Activated B cell treated with CpG ODN at 0.5 μM for 24 hours (primary cell): Measurements from ENCODE around the gene HNRNPLL. TPM values are rescaled to one million over a fixed set of nuclear protein-coding genes. Genes with fewer than 3 reads are reported as not detected.

ENCODE experiments used
- ATAC-seq: fragments of 200-7000 bp; cut with Tn5 transposase; one replicate; pipeline ENCODE4 v1.10.0; 2021; ENCODE audit warnings: low read depth, mild to moderate bottlenecking, moderate library complexity
- CTCF ChIA-PET: fragments of 350-600 bp; sonication (Branson Sonifier 250); formaldehyde crosslinking; loops from one replicate; lab custom pipeline; 2021; ENCODE audit warnings: antibody characterized with exemption; lab: Charles Lee
- POLR2A ChIA-PET: fragments of 350-600 bp; sonication (Branson Sonifier 250); formaldehyde crosslinking; loops from one replicate; lab custom pipeline; 2021; ENCODE audit warnings: antibody characterized with exemption; lab: Charles Lee
- DNase-seq: peaks from one replicate; pipeline ENCODE4 v3.0.0; 2022
- H3K27ac Mint-ChIP-seq: one replicate; pipeline ENCODE4 v1.8.0; 2020; ENCODE audit warnings: mixed read lengths
- H3K27me3 Mint-ChIP-seq: one replicate; pipeline ENCODE4 v1.8.0; 2021; ENCODE audit warnings: mixed read lengths
- H3K36me3 Mint-ChIP-seq: one replicate; pipeline ENCODE4 v1.8.0; 2021; ENCODE audit warnings: low read depth, mixed read lengths
- H3K4me1 Mint-ChIP-seq: one replicate; pipeline ENCODE4 v1.8.0; 2021; ENCODE audit warnings: mixed read lengths
- H3K4me3 Mint-ChIP-seq: one replicate; pipeline ENCODE4 v1.8.0; 2020; ENCODE audit warnings: mild to moderate bottlenecking, mixed read lengths
- H3K9me3 Mint-ChIP-seq: one replicate; pipeline ENCODE4 v1.8.0; 2020; ENCODE audit warnings: mixed read lengths
- intact Hi-C: fragments of 100-400 bp; cut with micrococcal nuclease; formaldehyde crosslinking; loops from one replicate; pipeline ENCODE4 v1.15.1; 2024
- total RNA-seq: library from RNA; stranded (reverse); gene quantifications from 2 replicates; pipeline ENCODE4 v1.2.3, GENCODE V29; 2022
- TF ChIP-seq, protein P1 (sequence below): fragments of 200-600 bp; IDR thresholded peaks from one replicate; pipeline ENCODE4 v1.8.0; 2022; ENCODE audit warnings: antibody characterized with exemption, mild to moderate bottlenecking

Gene HNRNPLL
- total RNA-seq, 1 donor from 2014 or later, result 8.8 TPM

GRCh38 chr2:38596229-38596628, 6.5 kb downstream of the HNRNPLL start:
- POLR2A ChIA-PET, result no interaction called here
- H3K36me3 Mint-ChIP-seq, result no peaks in the 10 kb centered on the region
- ATAC-seq (no peak), DNase-seq (no peak)
- CTCF ChIA-PET, result interaction anchor here (2.1 kb wide), 1 partner anchor 14 kb away, joined by 5 read pairs; no protein-coding TSS in a partner anchor
- H3K4me1 Mint-ChIP-seq, result no peaks in the 10 kb centered on the region
- peaks cover 26% of the 10 kb centered on the region for H3K27me3 Mint-ChIP-seq
- intact Hi-C loops, result no loop called here
- H3K4me3 Mint-ChIP-seq, result no peak overlapping the region
- TF ChIP-seq, protein P1, sequence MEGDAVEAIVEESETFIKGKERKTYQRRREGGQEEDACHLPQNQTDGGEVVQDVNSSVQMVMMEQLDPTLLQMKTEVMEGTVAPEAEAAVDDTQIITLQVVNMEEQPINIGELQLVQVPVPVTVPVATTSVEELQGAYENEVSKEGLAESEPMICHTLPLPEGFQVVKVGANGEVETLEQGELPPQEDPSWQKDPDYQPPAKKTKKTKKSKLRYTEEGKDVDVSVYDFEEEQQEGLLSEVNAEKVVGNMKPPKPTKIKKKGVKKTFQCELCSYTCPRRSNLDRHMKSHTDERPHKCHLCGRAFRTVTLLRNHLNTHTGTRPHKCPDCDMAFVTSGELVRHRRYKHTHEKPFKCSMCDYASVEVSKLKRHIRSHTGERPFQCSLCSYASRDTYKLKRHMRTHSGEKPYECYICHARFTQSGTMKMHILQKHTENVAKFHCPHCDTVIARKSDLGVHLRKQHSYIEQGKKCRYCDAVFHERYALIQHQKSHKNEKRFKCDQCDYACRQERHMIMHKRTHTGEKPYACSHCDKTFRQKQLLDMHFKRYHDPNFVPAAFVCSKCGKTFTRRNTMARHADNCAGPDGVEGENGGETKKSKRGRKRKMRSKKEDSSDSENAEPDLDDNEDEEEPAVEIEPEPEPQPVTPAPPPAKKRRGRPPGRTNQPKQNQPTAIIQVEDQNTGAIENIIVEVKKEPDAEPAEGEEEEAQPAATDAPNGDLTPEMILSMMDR, result no peak
- no peaks in the 10 kb centered on the region for H3K9me3 Mint-ChIP-seq
- no peak overlapping the region for H3K27ac Mint-ChIP-seq

DNA sequence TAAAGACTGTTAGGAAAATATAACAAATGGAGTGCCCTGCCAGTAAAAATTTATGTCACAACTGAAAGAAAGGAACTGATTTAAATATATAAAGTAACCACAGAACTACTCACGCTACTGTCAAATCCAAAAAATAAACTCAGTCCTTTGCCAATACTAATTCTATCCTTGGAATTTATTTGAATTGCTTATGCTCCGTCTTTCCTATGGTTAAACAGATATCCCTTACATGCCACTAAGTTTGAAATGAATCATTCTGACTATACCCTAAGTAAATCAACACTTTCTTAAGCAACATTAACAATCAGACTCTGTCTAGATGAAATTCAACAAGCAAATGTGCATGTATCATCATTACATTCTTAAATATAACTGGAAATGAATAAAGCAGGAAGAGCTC, 9.8 kb downstream of the HNRNPLL start:
- intact Hi-C loops, result no loop called here
- ChIA-PET POLR2A (no interaction called here), CTCF (no interaction called here)
- Mint-ChIP-seq H3K4me1 (no peaks in the 10 kb centered on the region), H3K36me3 (no peaks in the 10 kb centered on the region), H3K27me3 (peaks cover 28% of the 10 kb centered on the region), H3K4me3 (no peak overlapping the region), H3K27ac (no peak overlapping the region), H3K9me3 (no peaks in the 10 kb centered on the region)
- DNase-seq (no peak), ATAC-seq (no peak)
- TF ChIP-seq, protein P1, result no peak

GRCh38 chr2:38591152-38591551, 11.6 kb downstream of the HNRNPLL start:
- TF ChIP-seq, protein P1, result no peak
- H3K4me1 Mint-ChIP-seq, result no peaks in the 10 kb centered on the region
- DNase-seq (no peak), ATAC-seq (no peak)
- CTCF ChIA-PET, result interaction anchor here (1.2 kb wide), 1 partner anchor 12 kb away, joined by 4 read pairs; no protein-coding TSS in a partner anchor
- H3K4me3 Mint-ChIP-seq, result no peak overlapping the region
- POLR2A ChIA-PET, result no interaction called here
- intact Hi-C loops, result loop anchor here (2.0 kb wide), 1 partner anchor 54 kb away; no protein-coding TSS in a partner anchor
- H3K27ac Mint-ChIP-seq, result no peak overlapping the region
- no peaks in the 10 kb centered on the region for H3K36me3 Mint-ChIP-seq
- no peaks in the 10 kb centered on the region for H3K9me3 Mint-ChIP-seq
- H3K27me3 Mint-ChIP-seq, result peaks cover 27% of the 10 kb centered on the region

GRCh38 chr2:38590053-38590452, 12.7 kb downstream of the HNRNPLL start:
- POLR2A ChIA-PET, result interaction anchor here (0.7 kb wide), 1 partner anchor 75 kb away, joined by 3 read pairs; no protein-coding TSS in a partner anchor
- no peak overlapping the region for H3K4me3 Mint-ChIP-seq
- CTCF ChIA-PET, result interaction anchor here (0.7 to 1.2 kb wide), 2 partner anchors 9 to 13 kb away, joined by 3 to 4 read pairs; no protein-coding TSS in a partner anchor
- TF ChIP-seq, protein P1, result no peak
- H3K27me3 Mint-ChIP-seq, result peaks cover 27% of the 10 kb centered on the region
- ATAC-seq, result no peak
- H3K36me3 Mint-ChIP-seq, result peaks cover 1% of the 10 kb centered on the region
- intact Hi-C loops, result loop anchor here (2.0 kb wide), 1 partner anchor 53 kb away; no protein-coding TSS in a partner anchor
- H3K27ac Mint-ChIP-seq, result no peak overlapping the region
- H3K9me3 Mint-ChIP-seq, result no peaks in the 10 kb centered on the region
- DNase-seq, result no peak
- no peaks in the 10 kb centered on the region for H3K4me1 Mint-ChIP-seq

DNA sequence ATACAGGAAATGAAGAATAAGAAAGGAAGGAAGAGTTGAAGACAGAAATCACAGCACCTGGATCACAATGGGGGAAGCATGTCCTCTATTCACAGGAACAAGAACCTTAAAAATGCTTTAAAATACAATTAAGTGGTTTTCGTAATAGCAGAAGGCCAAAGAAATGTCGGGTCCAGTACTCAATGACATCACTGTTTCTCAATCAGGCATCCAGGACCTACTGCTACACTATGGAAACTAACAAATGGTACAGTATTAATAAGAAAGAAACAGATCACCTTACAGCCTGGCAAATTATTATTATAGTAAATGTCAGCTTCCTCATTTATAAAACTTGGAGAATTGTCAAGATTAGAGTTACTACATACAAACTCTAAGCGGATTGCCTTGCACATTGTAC, 15.8 kb downstream of the HNRNPLL start:
- Mint-ChIP-seq H3K9me3 (no peaks in the 10 kb centered on the region), H3K4me3 (no peak overlapping the region), H3K4me1 (no peaks in the 10 kb centered on the region), H3K27ac (no peak overlapping the region), H3K36me3 (peaks cover 1% of the 10 kb centered on the region), H3K27me3 (peaks cover 15% of the 10 kb centered on the region)
- ATAC-seq, result no peak
- ChIA-PET CTCF (no interaction called here), POLR2A (no interaction called here)
- no peak for DNase-seq
- TF ChIP-seq, protein P1, result no peak
- intact Hi-C loops, result no loop called here
